HCT116 (cell line): Measurements from ENCODE around the gene PRC1.

Experiments
- POLR2AphosphoS5 ChIP-seq: IDR thresholded peaks from 2 replicates; pipeline ENCODE4 v1.6.1; 2011; ENCODE audit warnings: mild to moderate bottlenecking, low read depth, low read length, moderate library complexity
- TF ChIP-seq, protein P1 (sequence below), 3 experiments: fragments of 200-600 bp in 1 of 3; sonication (generic) in 1 of 3; IDR thresholded peaks in 2 of 3; conservative IDR thresholded peaks in 1 of 3; 2 replicates each; pipeline ENCODE4 v1.5.1; 2012 to 2017; ENCODE audit warnings: low read depth in 2 of 3, low read length in 2 of 3, antibody characterized with exemption in 1 of 3, borderline replicate concordance in 1 of 3, control low read depth in 1 of 3, mild to moderate bottlenecking in 1 of 3, mixed read lengths in 1 of 3, mixed run types in 1 of 3, moderate library complexity in 1 of 3; ENCODE audit not compliant: insufficient read depth in 1 of 3
- TF ChIP-seq, protein P2 (sequence below): IDR thresholded peaks from 2 replicates; pipeline ENCODE4 v1.6.1; 2012

DNA sequence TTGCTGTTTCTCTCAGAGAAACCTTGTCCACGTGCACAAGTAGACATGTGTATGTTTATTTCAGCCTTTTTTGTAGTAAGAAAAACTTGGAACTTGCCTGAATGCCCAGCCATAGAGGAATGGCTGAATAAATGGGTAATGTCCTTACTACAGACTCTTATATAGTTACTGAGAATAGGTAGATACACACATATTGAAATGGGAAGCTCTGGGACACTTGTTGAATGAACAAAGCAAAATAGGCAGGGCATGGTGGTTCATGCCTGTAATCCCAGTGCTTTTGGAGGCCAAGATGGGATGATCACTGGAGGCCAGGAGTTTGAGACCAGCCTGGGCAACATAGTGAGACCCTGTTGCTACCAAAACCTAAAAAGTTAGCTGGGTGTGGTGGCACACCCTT is 57.5 kb downstream of the PRC1 start:
- no peak for TF ChIP-seq POLR2AphosphoS5
- TF ChIP-seq, protein P1, sequence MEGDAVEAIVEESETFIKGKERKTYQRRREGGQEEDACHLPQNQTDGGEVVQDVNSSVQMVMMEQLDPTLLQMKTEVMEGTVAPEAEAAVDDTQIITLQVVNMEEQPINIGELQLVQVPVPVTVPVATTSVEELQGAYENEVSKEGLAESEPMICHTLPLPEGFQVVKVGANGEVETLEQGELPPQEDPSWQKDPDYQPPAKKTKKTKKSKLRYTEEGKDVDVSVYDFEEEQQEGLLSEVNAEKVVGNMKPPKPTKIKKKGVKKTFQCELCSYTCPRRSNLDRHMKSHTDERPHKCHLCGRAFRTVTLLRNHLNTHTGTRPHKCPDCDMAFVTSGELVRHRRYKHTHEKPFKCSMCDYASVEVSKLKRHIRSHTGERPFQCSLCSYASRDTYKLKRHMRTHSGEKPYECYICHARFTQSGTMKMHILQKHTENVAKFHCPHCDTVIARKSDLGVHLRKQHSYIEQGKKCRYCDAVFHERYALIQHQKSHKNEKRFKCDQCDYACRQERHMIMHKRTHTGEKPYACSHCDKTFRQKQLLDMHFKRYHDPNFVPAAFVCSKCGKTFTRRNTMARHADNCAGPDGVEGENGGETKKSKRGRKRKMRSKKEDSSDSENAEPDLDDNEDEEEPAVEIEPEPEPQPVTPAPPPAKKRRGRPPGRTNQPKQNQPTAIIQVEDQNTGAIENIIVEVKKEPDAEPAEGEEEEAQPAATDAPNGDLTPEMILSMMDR (IDR thresholded peaks at IDR 0.05 in 2 of 3, conservative IDR thresholded peaks at IDR 0.05 in 1 of 3; ENCODE audit: borderline replicate concordance in 1 of 3, insufficient read depth in 1 of 3, low read depth in 2 of 3, low read length in 2 of 3): no peak
- TF ChIP-seq, protein P2, sequence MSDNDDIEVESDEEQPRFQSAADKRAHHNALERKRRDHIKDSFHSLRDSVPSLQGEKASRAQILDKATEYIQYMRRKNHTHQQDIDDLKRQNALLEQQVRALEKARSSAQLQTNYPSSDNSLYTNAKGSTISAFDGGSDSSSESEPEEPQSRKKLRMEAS: no peak
